ENCODE measurements around the gene HDAC8.
"Not testable (repeated sequence)": the region's sequence is repeated elsewhere in the genome, so short reads cannot be mapped to it uniquely, and the experiment has no call there.

HDAC8 gene

GRCh38 chrX:72436010-72436409, 136.6 kb downstream of the HDAC8 start:
- no peak for DNase-seq
- no peak for TF ChIP-seq CTCF (IDR thresholded peaks at IDR 0.05; ENCODE audit: low read depth, low read length)
- H3K4me3 ChIP-seq (ENCODE audit: low read depth, low read length), result no peak overlapping the region
- no peak overlapping the region for H3K27ac ChIP-seq
- H3K9me3 ChIP-seq (ENCODE audit: severe bottlenecking), result peaks cover 6% of the 10 kb centered on the region
- H3K27me3 ChIP-seq (ENCODE audit: insufficient read depth, low read depth, severe bottlenecking), result no peaks in the 10 kb centered on the region
- H3K36me3 ChIP-seq, result no peaks in the 10 kb centered on the region

GRCh38 chrX:72430405-72430968, 142.2 kb downstream of the HDAC8 start:
- no peaks in the 10 kb centered on the region for H3K27me3 ChIP-seq (ENCODE audit: insufficient read depth, low read depth, severe bottlenecking)
- no peak overlapping the region for H3K4me3 ChIP-seq (ENCODE audit: low read depth, low read length)
- no peak overlapping the region for H3K27ac ChIP-seq
- H3K36me3 ChIP-seq, result no peaks in the 10 kb centered on the region
- DNase-seq, result no peak
- TF ChIP-seq CTCF (IDR thresholded peaks at IDR 0.05; ENCODE audit: low read depth, low read length), result no peak
- H3K9me3 ChIP-seq (ENCODE audit: severe bottlenecking), result no peaks in the 10 kb centered on the region

- no peaks in the 10 kb centered on the region for H3K27me3 ChIP-seq (ENCODE audit: insufficient read depth, low read depth, severe bottlenecking)
- no peaks in the 10 kb centered on the region for H3K9me3 ChIP-seq (ENCODE audit: severe bottlenecking)
- H3K27ac ChIP-seq, result no peak overlapping the region
- H3K36me3 ChIP-seq, result no peaks in the 10 kb centered on the region
- no peak for TF ChIP-seq CTCF (IDR thresholded peaks at IDR 0.05; ENCODE audit: low read depth, low read length)
- no peak overlapping the region for H3K4me3 ChIP-seq (ENCODE audit: low read depth, low read length)
- DNase-seq, result no peak
Measured at GRCh38 chrX:72421797-72422196, 150.8 kb downstream of the HDAC8 start.

GRCh38 chrX:72409993-72410392, 162.7 kb downstream of the HDAC8 start:
- no peak overlapping the region for H3K4me3 ChIP-seq (ENCODE audit: low read depth, low read length)
- H3K36me3 ChIP-seq, result no peaks in the 10 kb centered on the region
- H3K27me3 ChIP-seq (ENCODE audit: insufficient read depth, low read depth, severe bottlenecking), result no peaks in the 10 kb centered on the region
- no peak for TF ChIP-seq CTCF (IDR thresholded peaks at IDR 0.05; ENCODE audit: low read depth, low read length)
- no peak overlapping the region for H3K27ac ChIP-seq
- H3K9me3 ChIP-seq (ENCODE audit: severe bottlenecking), result no peaks in the 10 kb centered on the region
- DNase-seq, result no peak

GRCh38 chrX:72408885-72409284, 163.8 kb downstream of the HDAC8 start:
- Histone ChIP-seq H3K27ac (no peak overlapping the region), H3K4me3 (ENCODE audit: low read depth, low read length) (no peak overlapping the region), H3K36me3 (no peaks in the 10 kb centered on the region), H3K9me3 (ENCODE audit: severe bottlenecking) (no peaks in the 10 kb centered on the region), H3K27me3 (ENCODE audit: insufficient read depth, low read depth, severe bottlenecking) (no peaks in the 10 kb centered on the region)
- TF ChIP-seq CTCF (IDR thresholded peaks at IDR 0.05; ENCODE audit: low read depth, low read length), result no peak
- no peak for DNase-seq

GRCh38 chrX:72405136-72405535, 167.5 kb downstream of the HDAC8 start:
- not testable (repeated sequence) for H3K4me3 ChIP-seq (ENCODE audit: low read depth, low read length); H3K9me3 ChIP-seq (ENCODE audit: severe bottlenecking); DNase-seq; H3K27ac ChIP-seq; H3K27me3 ChIP-seq (ENCODE audit: insufficient read depth, low read depth, severe bottlenecking); H3K36me3 ChIP-seq

Measured in WERI-Rb-1 (cell line).